Psoas muscle (tissue), 8 donors: Measurements from ENCODE around the gene ZNF107. TPM values are rescaled to one million over a fixed set of nuclear protein-coding genes. Genes with fewer than 3 reads are reported as not detected.

Experiments
- ATAC-seq, 4 donors: fragments of 200-7000 bp; cut with Tn5 transposase; one replicate each; pipeline ENCODE4 v1.9.1; 2020; ENCODE audit warnings: moderate library complexity in 3 of 4, mild to moderate bottlenecking in 2 of 4
- DNase-seq, 2 donors: peaks; one replicate each; pipeline ENCODE4 v3.0.0-alpha.2; 2020
- H3K27ac ChIP-seq: fragments of 200-600 bp; one replicate; pipeline ENCODE4 v1.8.0; 2022
- H3K27me3 ChIP-seq, 3 donors: fragments of 200-600 bp in 1 of 3; one replicate each; pipeline versions ENCODE4 v1.6.1 to v1.8.0; 2013 to 2022; ENCODE audit warnings: low read length in 2 of 3, mild to moderate bottlenecking in 2 of 3, moderate library complexity in 1 of 3; ENCODE audit not compliant: insufficient read depth in 3 of 3
- H3K36me3 ChIP-seq, 2 donors: fragments of 200-600 bp in 1 of 2; one replicate each; pipeline versions ENCODE4 v1.6.1 to v1.8.0; 2013 to 2022; ENCODE audit warnings: low read depth in 1 of 2, mild to moderate bottlenecking in 1 of 2, moderate library complexity in 1 of 2; ENCODE audit not compliant: insufficient read depth in 1 of 2
- H3K4me1 ChIP-seq: fragments of 200-600 bp; one replicate; pipeline ENCODE4 v1.8.0; 2022
- H3K4me3 ChIP-seq: fragments of 200-600 bp; one replicate; pipeline ENCODE4 v1.8.0; 2022; ENCODE audit warnings: mild to moderate bottlenecking
- H3K9me3 ChIP-seq: fragments of 200-600 bp; one replicate; pipeline ENCODE4 v1.8.0; 2022
- WGBS, 3 donors: extraction: QIAGEN DNeasy Blood & Tissue Kit; methylation state at CpG; one replicate each; pipeline versions ENCODE4 v1.1.6 to v1.1.7; 2013; 5-methylcytosine and 5-hydroxymethylcytosine counted together
- intact Hi-C, 2 donors: fragments of 100-400 bp; cut with DNase I; formaldehyde crosslinking; loops; one replicate each; pipeline versions ENCODE4 v1.11.0 to v1.14.2; 2022
- polyA plus RNA-seq, 3 donors: library from polyadenylated mRNA; stranded (reverse); fragments of 200-250 nt; gene quantifications; one replicate each; pipeline ENCODE4 v1.2.3, GENCODE V29; 2013
- total RNA-seq, 4 donors: library from RNA; stranded (reverse); fragmentation: NEBNext Ultra II Directional in 2 of 4; extraction: Animal tissue kit (Norgen Biotek cat#: 25700) in 2 of 4; gene quantifications; one replicate each; pipeline versions ENCODE4 v1.2.1 to v1.2.4, GENCODE V29; 2021 to 2023
- TF ChIP-seq, protein P1 (sequence below): fragments of 200-600 bp; IDR thresholded peaks from one replicate; pipeline ENCODE4 v1.8.0; 2022; ENCODE audit warnings: antibody characterized with exemption
- donor health status: healthy with polysubstance abuse.
- donor health status: DM: no; HTN: no; CAD: no; lungs with moderate emphysema.
- donor health status: Bipolar disorder and iron deficiency.
- donor health status: healthy.
- donor health status: DM: yes; HTN: yes; CAD: no.
- donor health status: DM: no; HTN: no; CAD: no.
- donor health status: DM: no; HTN: no; CAD: no.
- donor health status: DM: yes; HTN: yes; CAD: no.

The ZNF107 gene
- total and polyA plus RNA-seq, 7 donors = 0.38 to 1.4 (median 1.2) TPM

DNA sequence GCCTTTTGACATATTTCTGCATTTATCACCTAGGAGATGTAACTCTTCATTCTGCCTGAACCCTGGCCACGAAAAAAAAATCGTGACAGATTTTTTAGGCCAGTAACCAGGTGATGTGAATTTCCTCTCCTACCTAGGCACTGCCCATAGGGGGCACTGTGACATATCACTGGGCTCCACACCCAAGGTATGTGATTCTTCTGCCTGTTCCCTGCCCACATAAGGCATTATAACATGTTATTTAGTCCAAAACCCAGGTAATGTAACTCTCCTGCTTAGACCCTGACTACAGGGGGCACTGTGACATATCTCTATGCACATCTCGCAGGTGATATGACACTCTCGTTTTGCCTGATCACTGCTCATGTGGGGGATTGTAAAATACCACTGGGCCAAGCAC lies 29.5 kb upstream of the ZNF107 start:
- intact Hi-C loops = no loop called here
- Histone ChIP-seq H3K9me3 (no peaks in the 10 kb centered on the region), H3K4me3 (no peak overlapping the region), H3K4me1 (no peaks in the 10 kb centered on the region), H3K27me3 (no peaks in the 10 kb centered on the region), H3K36me3 (no peaks in the 10 kb centered on the region), H3K27ac (no peak overlapping the region)
- TF ChIP-seq, protein P1, sequence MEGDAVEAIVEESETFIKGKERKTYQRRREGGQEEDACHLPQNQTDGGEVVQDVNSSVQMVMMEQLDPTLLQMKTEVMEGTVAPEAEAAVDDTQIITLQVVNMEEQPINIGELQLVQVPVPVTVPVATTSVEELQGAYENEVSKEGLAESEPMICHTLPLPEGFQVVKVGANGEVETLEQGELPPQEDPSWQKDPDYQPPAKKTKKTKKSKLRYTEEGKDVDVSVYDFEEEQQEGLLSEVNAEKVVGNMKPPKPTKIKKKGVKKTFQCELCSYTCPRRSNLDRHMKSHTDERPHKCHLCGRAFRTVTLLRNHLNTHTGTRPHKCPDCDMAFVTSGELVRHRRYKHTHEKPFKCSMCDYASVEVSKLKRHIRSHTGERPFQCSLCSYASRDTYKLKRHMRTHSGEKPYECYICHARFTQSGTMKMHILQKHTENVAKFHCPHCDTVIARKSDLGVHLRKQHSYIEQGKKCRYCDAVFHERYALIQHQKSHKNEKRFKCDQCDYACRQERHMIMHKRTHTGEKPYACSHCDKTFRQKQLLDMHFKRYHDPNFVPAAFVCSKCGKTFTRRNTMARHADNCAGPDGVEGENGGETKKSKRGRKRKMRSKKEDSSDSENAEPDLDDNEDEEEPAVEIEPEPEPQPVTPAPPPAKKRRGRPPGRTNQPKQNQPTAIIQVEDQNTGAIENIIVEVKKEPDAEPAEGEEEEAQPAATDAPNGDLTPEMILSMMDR = peak; percentile 9
- ATAC-seq = no peak
- DNase-seq = no peak
- 44 to 61% (median 59%) methylated on average over 4 of the region's 4 CpGs for WGBS, 3 donors

DNA sequence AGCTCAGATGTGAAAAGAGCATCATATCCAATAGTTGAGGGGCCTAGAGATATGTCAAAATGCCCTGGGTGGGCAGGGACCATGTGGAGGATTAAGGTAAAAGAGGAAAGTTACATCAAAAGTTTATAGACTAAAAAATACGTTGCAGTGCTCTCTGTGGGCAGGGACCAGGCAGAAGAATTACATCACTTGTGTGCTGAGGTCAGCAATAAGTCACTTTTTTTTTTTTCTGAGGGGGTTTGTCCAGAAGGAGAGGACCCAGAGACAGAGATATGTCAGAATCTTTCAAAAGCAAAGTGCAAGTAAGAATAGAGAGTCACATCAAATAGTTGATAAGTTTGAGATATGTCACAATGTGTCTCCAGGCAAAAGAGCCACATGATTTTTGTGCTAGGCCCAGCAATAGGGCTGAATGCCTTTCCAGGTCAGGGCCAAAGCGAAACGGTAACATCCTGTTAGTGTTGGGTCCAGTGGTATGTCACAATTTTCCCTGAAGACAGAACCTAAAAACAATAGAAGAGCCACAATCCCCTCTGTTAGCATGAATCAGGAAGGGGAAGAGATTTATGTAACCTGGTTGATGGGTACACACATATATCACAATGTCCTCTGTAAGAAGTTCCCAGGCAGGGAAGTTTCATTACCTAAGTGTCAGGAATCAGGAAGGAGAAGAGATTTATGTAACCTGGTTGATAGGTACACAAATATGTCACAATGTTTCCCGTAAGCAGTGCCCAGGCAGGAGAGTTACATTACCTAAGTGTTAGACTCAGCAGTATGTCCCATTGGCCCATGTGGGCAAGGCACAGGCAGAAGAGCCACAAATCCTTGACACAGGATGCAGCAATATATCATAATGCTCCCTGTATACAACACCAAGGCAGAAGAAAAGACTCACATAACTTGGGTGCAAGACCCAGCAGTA lies 28.1 kb upstream of the ZNF107 start:
- DNase-seq = no peak
- no peak for ATAC-seq
- Histone ChIP-seq H3K27me3 (no peaks in the 10 kb centered on the region), H3K36me3 (no peaks in the 10 kb centered on the region), H3K4me1 (no peaks in the 10 kb centered on the region), H3K9me3 (no peaks in the 10 kb centered on the region), H3K27ac (no peak overlapping the region), H3K4me3 (no peak overlapping the region)
- intact Hi-C loops = no loop called here
- TF ChIP-seq, protein P1 = no peak
- WGBS, 3 donors = 57 to 67% (median 62%) methylated on average over 4 of the region's 4 CpGs

DNA sequence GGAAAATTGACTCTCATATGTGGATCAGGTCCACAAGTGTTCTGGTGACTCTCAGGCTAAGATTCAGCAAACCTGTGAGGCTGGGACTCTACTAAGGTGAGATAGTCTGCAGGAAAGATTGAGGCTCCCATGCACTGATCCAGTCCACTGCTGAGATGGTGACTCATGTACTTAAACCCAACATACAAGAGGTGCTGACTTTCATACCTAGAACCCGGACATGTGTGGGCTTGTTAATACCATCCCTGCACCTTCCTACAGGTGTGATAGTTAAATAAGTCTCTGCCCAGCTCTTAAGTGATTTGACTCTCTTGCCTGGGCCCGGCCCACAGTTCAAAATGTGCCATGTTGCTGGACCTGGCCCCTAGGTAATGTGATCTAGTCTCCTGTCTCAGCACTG lies 27.1 kb upstream of the ZNF107 start:
- H3K4me1 ChIP-seq = no peaks in the 10 kb centered on the region
- intact Hi-C loops = no loop called here
- H3K36me3 ChIP-seq = no peaks in the 10 kb centered on the region
- H3K9me3 ChIP-seq = no peaks in the 10 kb centered on the region
- TF ChIP-seq, protein P1 = no peak
- H3K4me3 ChIP-seq = no peak overlapping the region
- H3K27me3 ChIP-seq = no peaks in the 10 kb centered on the region
- no peak for ATAC-seq
- no peak for DNase-seq
- no peak overlapping the region for H3K27ac ChIP-seq
- 70 to 80% (median 74%) methylated on average over 2 of the region's 2 CpGs for WGBS, 3 donors

DNA sequence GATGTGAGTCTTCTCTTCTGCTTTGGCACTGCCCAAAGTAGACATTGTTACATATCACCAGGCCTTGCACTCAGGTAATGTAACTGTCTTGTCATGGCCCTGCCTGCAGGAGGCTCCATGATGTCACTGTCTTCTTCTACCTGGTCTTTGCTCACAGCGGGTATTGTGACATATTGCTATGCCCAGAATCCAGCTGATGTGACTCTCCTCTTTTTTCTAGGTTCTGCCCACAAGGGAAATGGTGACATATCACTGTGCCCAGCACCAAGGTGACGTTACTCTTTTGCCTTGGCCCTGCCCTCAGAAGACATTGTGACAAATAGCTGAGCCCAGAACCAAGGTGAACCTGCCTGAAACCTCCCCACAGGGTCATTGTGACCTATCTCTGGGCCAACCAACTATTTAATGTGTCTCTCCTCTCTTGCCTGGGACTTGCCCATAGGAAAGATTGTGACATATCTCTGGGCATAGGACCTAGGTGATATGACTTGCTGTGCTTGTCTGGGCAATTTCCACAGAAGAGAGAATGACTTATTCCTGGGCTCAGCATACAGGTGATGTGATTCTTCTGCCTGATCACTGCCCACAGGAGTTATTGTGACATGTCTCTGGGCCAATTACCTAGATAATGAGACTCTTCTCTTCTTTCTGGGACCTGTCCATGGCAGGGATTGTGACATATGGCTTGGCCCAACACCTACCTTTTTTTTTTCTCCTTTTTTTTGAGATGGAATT lies 26.5 kb upstream of the ZNF107 start:
- H3K27me3 ChIP-seq = no peaks in the 10 kb centered on the region
- TF ChIP-seq, protein P1 = no peak
- no peak overlapping the region for H3K27ac ChIP-seq
- WGBS, 3 donors = 32 to 69% (median 63%) methylated on average over 2 of the region's 2 CpGs
- DNase-seq (no peak), ATAC-seq (no peak)
- intact Hi-C loops = no loop called here
- no peaks in the 10 kb centered on the region for H3K9me3 ChIP-seq
- no peak overlapping the region for H3K4me3 ChIP-seq
- H3K36me3 ChIP-seq = no peaks in the 10 kb centered on the region
- no peaks in the 10 kb centered on the region for H3K4me1 ChIP-seq
